K562 (cell line): ENCODE results near the gene EVC.

ENCODE experiments used
- CTCF ChIP-seq, 3 experiments: IDR thresholded peaks in 2 of 3; conservative IDR thresholded peaks in 1 of 3; 2 replicates each; pipeline ENCODE4 v1.5.1; 2011 to 2012; ENCODE audit warnings: low read length in 3 of 3, mild to moderate bottlenecking in 3 of 3, control low read depth in 2 of 3, improper control_type of control experiment in 1 of 3, inconsistent platforms in 1 of 3, low read depth in 1 of 3, mixed read lengths in 1 of 3, moderate library complexity in 1 of 3; ENCODE audit not compliant: insufficient read depth in 2 of 3
- FOXM1 ChIP-seq, 2 experiments: fragments of 450-650 bp in 1 of 2; sonication (generic) in 1 of 2; formaldehyde crosslinking in 1 of 2; IDR thresholded peaks; 2 replicates each; pipeline versions ENCODE4 v1.6.1 to v1.9.0; 2017 to 2022; ENCODE audit warnings: low read depth in 2 of 2, mild to moderate bottlenecking in 2 of 2, missing genetic modification reagents in 1 of 2, moderate library complexity in 1 of 2
- U2AF1 ChIP-seq: fragments of 200-400 bp; formaldehyde crosslinking; optimal IDR thresholded peaks from 2 replicates; pipeline ENCODE3; 2017; ENCODE audit warnings: mild to moderate bottlenecking, low read depth, low read length, moderate library complexity
- ZKSCAN1 ChIP-seq: fragments of 150-350 bp; IDR thresholded peaks from 2 replicates; pipeline ENCODE4 v1.6.1; 2016; ENCODE audit warnings: low read depth, low read length

- TF ChIP-seq ZKSCAN1: no peak
- TF ChIP-seq U2AF1: no peak
- TF ChIP-seq FOXM1 (IDR thresholded peaks at IDR 0.05; ENCODE audit: low read depth): no peak
- no peak for TF ChIP-seq FOXM1 (CRISPR knock-in tag; IDR thresholded peaks at IDR 0.05; ENCODE audit: low read depth)
- no peak for TF ChIP-seq CTCF (IDR thresholded peaks at IDR 0.05 in 2 of 3, conservative IDR thresholded peaks at IDR 0.05 in 1 of 3; ENCODE audit: insufficient read depth in 2 of 3, low read depth in 1 of 3, low read length in 3 of 3)
These were observed 132.9 kb downstream of the EVC start for GRCh38 chr4:5843573-5844530.
